ENCODE data around the gene LRRC42.
"Not testable (repeated sequence)": the region's sequence is repeated elsewhere in the genome, so short reads cannot be mapped to it uniquely, and the experiment has no call there.

LRRC42 gene

GRCh38 chr1:54003750-54004480 is 57.8 kb downstream of the LRRC42 start:
- not testable (repeated sequence) for DNase-seq

GRCh38 chr1:54004481-54005049 is 58.4 kb downstream of the LRRC42 start:
- no peak for DNase-seq

GRCh38 chr1:54006508-54006907 is 60.4 kb downstream of the LRRC42 start:
- no peak for DNase-seq

- DNase-seq, result no peak
These were observed 61.5 kb downstream of the LRRC42 start for GRCh38 chr1:54007613-54008012.

GRCh38 chr1:54008876-54009275 is 62.7 kb downstream of the LRRC42 start:
- no peak for DNase-seq

- DNase-seq, result no peak
These were observed 63.3 kb downstream of the LRRC42 start for GRCh38 chr1:54009406-54009805.

- no peak for DNase-seq
These were observed 64.4 kb downstream of the LRRC42 start for GRCh38 chr1:54010415-54011117.

- no peak for DNase-seq
These were observed 65.3 kb downstream of the LRRC42 start for GRCh38 chr1:54011316-54012007.

GRCh38 chr1:54012008-54012325 is 65.8 kb downstream of the LRRC42 start:
- no peak for DNase-seq

GRCh38 chr1:54012863-54013262 is 66.7 kb downstream of the LRRC42 start:
- no peak for DNase-seq

GRCh38 chr1:54013393-54014008 is 67.4 kb downstream of the LRRC42 start:
- DNase-seq, result no peak

- no peak for DNase-seq
These were observed 68.0 kb downstream of the LRRC42 start for GRCh38 chr1:54014009-54014629.

GRCh38 chr1:54016343-54017282 is 70.5 kb downstream of the LRRC42 start:
- no peak for DNase-seq

Measured in right kidney (tissue), 1 donor.